Non-pigmented ciliary epithelial cell (primary cell): ENCODE data around the gene CDA.

Source experiments
- DNase-seq: peaks from one replicate; pipeline ENCODE4 v3.0.0-alpha.2; 2010; ENCODE audit warnings: low read depth

Gene CDA

GRCh38 chr1:20615946-20616846, 27.3 kb downstream of the CDA start:
- DNase-seq, result no peak

DNA sequence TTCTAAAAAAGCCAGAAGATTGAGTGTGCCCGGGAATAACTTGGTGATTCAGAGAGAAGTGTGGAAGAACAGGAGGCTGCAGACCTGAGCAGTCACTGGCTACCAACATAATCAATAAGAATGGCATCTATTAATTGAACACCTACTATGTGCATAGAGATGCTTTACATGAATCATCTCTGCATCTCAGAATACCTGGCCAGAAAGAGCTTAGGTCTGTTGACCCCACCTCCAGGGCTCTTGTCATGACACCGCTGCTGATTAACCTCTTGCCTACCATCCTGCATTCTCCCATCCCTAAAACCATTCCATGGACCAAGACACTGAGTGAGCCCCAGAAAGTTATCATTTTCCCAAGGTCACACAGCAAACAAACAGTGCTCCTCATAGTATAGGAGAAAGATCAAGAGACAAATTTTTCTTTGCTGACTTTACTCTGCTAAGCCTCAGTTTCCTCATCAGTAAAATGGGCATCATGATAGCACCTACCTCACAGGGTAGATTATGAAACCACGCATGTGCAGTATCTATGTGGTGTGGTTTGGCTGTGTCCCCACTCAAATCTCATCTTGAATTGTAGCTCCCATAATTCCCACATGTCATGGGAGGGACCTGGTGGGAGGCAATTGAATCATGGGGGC, 28.1 kb downstream of the CDA start:
- no peak for DNase-seq

- DNase-seq, result no peak
Measured at GRCh38 chr1:20618550-20618949, 29.7 kb downstream of the CDA start.

GRCh38 chr1:20619999-20620398, 31.1 kb downstream of the CDA start:
- no peak for DNase-seq

DNA sequence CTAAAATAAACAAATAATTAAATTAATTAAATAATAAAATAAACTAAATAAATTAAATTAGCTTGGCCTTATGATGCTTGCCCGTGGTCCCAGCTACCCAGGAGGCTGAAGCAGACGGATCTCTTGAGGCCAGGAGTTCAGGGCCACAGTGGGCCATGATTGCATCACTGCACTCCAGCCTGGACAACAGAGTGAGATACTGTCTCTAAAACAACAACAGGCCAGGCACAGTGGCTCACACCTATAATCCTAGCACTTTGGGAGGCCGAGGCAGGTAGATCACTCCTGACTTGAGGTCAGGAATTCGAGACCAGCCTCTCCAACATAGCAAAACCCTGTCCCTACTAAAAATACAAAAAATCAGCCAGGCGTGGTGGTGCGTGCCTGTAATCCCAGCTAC, 32.1 kb downstream of the CDA start:
- no peak for DNase-seq

DNA sequence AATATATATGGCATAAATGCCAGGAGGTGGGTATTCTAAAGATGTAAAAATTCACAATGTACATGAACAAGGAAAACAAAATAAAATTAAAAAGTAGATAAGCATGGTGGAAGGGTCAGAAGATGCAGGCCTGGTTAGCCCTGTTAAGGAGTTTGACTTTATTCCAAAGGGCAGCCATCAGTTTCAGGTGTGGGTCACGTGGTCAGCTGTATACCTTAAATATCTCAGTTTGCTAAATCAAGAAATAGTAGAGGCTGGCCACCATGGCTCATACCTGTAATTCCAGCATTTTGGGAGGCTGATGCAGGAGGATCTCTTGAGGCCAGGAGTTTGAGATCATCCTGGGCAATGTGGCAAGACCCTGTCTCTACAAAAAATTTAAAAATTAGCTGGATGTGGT, 35.8 kb downstream of the CDA start:
- no peak for DNase-seq

GRCh38 chr1:20625176-20626097, 36.5 kb downstream of the CDA start:
- no peak for DNase-seq

DNA sequence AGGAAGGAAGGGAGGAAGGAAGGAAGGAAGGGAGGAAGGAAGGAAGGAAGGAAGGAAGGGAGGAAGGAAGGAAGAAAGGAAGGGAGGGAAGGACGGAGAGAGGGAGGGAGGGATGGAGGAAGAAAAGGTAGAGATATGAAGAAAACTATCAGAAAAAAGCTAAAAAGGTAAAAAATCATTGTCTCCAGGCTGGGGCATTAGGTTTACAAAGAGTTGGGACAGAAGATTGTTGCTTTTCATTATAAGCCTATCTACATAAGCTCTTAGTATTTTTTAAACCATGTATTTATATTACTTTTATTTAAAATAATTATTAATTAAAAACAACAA, 37.2 kb downstream of the CDA start:
- no peak for DNase-seq

DNA sequence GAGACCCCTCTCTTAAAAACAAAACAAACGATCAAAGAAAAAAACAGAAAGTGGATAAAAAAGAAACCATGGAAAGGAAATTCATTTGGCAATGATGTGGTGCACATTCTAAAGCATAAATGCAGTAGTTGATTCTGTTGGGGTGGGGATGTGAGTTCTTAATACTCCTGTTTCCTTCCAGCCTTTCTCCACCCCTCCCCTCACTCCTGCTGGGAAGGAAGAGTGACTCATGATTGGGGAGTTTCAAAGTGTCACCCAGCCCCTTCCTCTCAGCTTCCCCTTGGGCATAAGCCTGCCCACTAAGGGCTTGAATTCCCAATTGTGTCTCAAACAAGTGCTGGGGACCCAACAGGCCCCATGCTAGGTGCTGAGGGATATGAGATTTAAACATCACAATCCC, 37.6 kb downstream of the CDA start:
- no peak for DNase-seq

GRCh38 chr1:20630729-20631128, 41.8 kb downstream of the CDA start:
- no peak for DNase-seq

- DNase-seq, result no peak
Measured at GRCh38 chr1:20632386-20632785, 43.5 kb downstream of the CDA start.

- DNase-seq, result no peak
Measured at GRCh38 chr1:20633190-20634064, 44.5 kb downstream of the CDA start, which contains the start of gene PINK1. PINK1 (plus strand) TSS chr1:20633458; CDS start chr1:20633549, 91 bp downstream.

GRCh38 chr1:20634065-20634593, 45.2 kb downstream of the CDA start:
- no peak for DNase-seq

DNA sequence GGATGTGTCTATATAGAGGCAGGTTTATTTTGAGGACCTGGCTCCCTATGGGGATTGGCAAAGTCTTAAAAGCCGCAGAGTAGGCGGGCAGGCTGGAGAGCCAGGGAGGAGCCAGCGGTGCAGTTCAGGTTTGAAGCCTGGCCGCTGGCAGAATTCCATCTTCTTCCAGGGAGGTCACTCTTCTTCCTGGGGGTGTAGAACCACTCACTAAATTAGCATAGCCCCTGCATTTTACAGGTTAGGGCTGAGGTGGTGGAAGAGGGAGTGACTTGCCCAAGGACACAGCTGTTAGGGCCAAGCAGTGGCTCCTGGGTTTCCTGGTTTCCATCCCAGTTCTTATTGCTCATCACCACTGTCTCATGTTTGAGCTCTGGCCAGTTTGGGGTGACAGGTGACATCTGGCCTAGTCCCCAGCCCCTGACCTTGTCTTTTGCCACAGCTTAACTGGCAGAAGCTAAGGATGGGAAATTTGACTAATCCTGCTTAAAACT, 45.7 kb downstream of the CDA start:
- DNase-seq, result no peak

DNA sequence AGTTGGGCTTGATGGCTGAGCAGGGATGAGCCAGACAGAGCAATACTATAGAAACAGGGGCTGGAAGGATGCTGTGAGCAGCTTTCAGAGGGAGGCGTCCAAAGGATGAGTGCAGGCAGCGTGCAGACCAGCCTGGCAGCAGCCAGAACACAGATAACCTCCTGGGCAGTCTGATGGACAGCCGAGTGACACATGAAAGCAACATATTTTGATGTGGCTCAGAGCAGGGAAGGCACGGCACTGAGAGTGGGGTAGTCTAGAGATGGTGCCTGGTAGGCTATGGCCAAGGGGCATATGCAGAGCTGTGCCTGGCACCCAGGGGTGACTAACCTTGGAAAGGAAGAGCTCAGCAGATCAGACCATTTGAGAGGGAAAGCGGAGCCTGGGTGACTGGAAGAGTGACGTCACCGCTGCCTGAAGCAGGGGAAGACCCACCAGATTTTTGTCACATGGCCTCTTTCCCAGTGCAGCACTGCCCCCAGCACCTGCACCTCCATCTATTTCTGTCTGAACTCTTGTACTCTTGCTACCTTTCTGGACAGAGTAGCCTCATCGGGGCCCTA, 48.0 kb downstream of the CDA start:
- DNase-seq, result no peak

- DNase-seq, result no peak
Measured at GRCh38 chr1:20640183-20640597, 51.3 kb downstream of the CDA start.

DNA sequence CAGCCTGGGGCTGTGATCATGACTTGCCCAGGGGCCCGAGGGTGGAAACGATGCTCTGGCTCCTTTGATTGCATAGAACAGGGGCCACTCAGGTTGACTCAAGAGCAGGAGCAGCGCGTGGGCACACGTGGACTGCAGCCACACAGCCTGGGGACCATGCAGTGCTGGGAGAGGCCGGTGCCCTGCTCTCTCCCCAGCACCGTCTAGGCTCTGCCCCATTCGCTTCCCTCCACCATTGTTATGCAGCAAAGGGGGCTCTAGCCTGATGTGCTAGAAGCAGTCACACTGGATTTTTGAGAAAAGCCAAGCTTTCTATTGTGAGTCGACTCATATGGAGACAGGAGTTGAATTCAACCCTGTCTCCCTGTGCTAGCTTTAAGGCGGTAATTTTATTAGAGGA, 53.1 kb downstream of the CDA start:
- no peak for DNase-seq

DNA sequence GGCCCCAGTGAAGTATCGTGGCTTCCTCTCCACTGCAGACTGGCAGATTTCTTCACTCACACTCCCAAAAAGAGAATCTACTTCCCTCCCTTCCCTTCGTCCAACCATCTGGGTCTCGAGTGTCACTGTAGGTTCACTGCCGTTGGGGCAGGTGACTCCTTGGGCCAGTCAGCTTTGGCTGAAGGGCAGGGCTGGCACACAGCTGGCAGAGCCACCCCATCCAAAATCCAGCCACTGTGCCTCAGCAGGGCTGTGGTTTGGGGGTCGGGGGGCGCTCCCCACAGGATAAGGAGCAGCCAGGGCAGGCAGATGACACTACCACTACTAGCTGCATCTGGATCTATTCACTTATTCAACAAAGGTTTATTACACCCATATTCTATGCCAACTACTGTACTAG, 54.2 kb downstream of the CDA start:
- no peak for DNase-seq

DNA sequence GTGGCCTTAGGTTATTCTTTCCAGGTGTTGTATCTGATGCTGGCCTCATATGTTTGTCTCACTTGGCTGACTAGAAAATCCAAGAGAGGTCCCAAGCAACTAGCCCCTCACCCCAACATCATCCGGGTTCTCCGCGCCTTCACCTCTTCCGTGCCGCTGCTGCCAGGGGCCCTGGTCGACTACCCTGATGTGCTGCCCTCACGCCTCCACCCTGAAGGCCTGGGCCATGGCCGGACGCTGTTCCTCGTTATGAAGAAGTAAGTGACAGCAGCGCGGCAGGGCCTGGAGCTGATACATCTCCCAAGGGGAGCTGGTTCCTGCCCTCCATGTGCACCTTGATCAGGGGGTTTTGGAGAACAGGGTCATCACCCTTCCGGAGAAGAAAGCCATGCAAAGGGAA, 55.5 kb downstream of the CDA start:
- DNase-seq, result no peak

- no peak for DNase-seq
Measured at GRCh38 chr1:20645414-20645813, 56.5 kb downstream of the CDA start.

DNA sequence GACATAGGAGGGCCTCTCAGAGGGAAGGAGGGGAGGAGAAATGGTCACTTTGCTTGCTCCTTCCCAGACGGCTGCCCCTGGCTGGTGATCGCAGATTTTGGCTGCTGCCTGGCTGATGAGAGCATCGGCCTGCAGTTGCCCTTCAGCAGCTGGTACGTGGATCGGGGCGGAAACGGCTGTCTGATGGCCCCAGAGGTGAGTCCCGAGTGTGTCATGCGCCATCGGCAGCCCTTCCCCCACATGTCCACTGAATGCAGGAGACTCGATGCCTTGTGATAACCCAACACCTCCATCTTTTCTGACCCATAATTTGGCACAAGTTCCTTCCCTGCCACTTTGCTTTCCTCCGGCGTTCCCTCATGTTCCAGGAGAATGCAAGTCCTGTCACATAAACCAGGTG, 59.5 kb downstream of the CDA start:
- no peak for DNase-seq
